Measurements from ENCODE around the gene CYB561.

GRCh38 chr17:63478814-63479494 is 32.8 kb upstream of the CYB561 start:
- TF ChIP-seq, protein P1, sequence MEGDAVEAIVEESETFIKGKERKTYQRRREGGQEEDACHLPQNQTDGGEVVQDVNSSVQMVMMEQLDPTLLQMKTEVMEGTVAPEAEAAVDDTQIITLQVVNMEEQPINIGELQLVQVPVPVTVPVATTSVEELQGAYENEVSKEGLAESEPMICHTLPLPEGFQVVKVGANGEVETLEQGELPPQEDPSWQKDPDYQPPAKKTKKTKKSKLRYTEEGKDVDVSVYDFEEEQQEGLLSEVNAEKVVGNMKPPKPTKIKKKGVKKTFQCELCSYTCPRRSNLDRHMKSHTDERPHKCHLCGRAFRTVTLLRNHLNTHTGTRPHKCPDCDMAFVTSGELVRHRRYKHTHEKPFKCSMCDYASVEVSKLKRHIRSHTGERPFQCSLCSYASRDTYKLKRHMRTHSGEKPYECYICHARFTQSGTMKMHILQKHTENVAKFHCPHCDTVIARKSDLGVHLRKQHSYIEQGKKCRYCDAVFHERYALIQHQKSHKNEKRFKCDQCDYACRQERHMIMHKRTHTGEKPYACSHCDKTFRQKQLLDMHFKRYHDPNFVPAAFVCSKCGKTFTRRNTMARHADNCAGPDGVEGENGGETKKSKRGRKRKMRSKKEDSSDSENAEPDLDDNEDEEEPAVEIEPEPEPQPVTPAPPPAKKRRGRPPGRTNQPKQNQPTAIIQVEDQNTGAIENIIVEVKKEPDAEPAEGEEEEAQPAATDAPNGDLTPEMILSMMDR (IDR thresholded peaks at IDR 0.05) = peak; percentile 30 to 88 (median 80)
- no peak for TF ChIP-seq POLR2A (IDR thresholded peaks at IDR 0.05)
